NCI-H446 (cell line): ENCODE measurements around the gene ZDHHC24.

ENCODE experiments used
- DNase-seq, 2 experiments: peaks; one replicate each; lab custom pipeline; 2025; lab: John Stamatoyannopoulos, UW

The ZDHHC24 gene

DNA sequence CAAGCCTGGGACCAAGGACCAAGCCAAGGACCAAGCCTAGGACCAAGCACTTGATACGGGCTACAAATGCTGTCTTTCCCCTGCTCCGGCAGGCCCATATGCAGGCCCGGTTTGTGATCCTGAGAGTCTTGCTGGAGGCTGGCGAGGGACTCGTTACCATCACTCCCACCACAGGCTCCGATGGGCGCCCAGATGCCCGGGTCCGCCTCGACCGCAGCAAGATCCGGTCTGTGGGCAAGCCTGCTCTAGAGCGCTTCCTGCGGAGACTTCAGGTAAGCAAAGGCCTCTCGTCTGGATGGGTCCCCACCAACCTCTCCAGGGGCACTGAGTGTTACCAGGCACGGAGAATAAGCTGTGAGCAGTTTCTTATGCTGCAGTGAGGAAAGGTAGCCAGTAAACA lies 48.6 kb downstream of the ZDHHC24 start:
- DNase-seq, result no peak

DNA sequence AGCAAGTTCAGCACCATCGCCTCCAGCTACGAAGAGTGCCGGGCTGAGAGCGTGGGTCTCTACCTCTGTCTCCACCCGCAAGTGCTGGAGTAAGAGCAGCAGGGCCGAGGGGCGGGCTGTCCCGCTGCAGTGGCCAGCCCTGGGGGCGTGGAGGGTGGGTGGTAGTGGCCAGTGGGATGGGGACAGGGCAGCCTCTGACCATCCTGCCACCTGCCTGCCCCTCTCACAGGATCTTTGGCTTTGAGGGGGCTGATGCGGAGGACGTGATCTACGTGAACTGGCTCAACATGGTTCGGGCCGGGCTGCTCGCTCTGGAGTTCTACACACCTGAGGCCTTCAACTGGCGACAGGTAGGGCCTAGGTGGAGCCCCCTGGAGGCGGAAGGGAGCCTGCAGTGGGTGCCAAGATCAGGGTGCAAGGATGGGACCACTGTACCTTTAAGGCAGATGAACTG lies 50.4 kb downstream of the ZDHHC24 start:
- no peak for DNase-seq

DNA sequence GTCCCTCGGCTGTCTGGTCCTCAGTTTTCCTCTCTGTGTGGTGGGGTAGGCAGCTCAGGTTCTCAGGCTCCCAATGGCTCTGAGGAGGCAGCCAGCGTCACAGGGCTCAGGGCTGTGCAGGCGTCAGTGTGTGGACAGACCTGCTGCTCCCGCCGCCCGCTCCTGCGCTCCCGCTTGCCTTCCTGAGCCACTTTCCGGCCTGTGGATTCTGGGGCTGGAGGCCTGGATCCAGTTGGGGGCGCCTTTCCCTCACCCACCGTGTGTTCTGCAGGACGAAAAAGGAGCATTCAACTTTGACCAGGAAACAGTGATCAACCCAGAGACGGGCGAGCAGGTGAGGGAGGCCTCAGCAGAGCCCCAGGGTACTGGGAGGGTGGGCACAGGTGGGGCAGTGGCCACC lies 50.9 kb downstream of the ZDHHC24 start:
- no peak for DNase-seq

DNA sequence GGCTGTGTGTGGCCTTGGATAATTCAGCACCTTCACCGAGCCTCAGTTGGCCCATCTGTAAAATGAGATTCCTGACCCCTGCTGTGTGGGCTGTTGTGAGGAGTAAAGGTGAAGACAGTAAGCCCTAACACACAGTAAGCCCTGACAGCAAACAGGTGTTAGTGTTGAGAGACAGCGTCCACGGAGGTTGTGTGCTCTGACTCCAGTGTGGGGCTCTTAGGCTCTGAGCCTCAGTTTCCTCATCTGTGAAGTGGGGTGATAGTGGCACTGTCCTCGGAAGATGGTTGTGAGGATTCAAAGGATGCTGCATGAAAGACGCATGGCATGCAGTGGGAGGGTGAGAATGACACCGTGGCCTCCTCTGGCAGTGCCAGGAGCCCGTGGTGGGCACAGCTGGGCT lies 51.4 kb downstream of the ZDHHC24 start:
- DNase-seq, result no peak

DNA sequence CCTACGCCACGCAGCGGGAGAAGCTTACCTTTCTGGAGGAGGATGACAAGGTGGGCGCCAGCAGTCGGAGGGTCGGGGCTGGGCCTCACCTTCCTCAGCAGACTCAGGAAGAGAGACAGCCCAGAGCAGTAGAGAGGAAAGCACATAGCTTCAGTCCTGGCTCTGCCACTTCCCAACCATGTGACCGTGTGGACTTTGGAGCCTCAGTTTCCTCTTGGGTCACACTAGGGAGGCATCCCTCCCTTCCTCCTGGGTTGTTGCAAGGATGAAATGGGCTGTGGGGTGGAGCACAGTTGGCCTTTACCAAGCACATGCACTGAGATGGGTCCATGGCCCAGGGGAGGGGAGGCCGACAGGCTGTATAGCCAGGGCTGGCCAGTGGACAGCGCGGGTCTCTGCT lies 52.7 kb downstream of the ZDHHC24 start:
- no peak for DNase-seq

DNA sequence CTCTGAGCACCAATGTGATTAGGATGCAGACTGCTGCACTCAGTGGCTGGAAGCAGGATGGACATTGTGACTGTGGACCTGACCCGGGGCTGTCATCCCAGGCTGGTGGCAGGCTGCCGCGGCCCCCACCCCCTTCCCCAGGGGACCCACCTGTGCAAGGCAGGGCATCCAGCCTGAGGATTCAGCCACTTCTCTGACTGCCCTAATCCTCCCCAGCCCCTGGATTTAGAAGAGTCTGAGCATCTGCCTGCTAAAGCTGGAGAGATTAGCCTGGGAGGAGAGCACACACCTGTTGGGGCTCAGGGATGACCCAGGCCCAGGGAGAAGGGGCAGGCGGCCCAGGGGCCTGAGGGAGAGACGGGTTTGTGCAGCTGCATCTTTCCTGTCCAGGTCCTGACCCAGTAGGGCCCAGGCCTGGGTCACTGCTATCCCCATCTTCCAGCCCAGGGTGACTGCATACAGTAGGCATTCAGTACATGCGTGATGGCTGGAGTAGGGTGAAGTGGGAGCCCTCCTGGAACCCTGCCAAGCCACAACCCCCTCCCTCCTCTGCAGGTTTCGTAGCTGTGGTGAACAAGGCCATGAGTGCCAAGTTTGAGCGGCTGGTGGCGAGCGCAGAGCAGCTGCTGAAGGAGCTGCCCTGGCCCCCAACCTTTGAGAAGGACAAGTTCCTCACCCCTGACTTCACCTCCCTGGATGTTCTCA lies 53.5 kb downstream of the ZDHHC24 start:
- no peak for DNase-seq

DNA sequence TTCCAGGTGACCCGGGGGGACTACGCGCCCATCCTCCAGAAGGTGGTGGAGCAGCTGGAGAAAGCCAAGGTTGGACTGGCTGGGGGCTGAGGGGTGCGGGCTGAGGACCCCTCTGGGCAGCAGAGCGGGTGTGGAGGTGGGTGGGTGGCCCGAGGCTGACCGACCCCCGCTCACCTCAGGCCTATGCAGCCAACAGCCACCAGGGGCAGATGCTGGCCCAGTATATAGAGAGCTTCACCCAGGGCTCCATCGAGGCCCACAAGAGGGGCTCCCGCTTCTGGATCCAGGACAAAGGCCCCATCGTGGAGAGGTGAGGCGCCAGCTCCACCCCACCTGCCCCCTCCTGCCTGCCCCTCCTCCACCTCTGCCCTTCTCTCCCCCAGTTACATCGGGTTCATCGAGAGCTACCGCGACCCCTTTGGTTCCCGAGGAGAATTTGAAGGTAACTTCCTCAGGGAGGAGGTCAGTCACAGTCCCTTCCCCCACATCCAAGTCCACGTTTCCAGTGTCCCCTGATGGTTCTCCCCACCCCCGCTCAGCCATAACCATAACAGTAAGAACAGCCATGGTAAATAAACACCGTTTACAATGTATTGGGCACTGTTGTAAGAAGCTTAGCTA lies 54.4 kb downstream of the ZDHHC24 start:
- DNase-seq, result no peak

DNA sequence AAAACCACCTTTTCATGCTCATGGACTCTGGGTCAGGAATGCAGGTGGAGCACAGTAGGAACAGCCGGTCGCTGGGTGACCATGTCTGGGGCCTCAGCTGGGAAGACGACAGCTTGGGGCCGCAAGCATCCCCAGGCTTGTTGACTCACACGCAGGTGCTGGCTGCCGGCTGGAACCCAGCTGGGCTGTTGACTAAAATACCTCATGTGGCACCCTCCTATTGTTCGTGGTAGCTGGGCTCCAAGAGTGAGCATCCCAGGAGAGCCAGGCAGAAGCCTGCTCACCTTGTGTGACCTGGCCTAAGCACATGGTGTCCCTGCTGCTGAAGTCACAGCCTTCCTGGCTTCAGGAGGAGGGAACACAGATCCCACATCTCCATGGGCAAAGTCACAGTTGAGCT lies 56.2 kb downstream of the ZDHHC24 start:
- no peak for DNase-seq

DNA sequence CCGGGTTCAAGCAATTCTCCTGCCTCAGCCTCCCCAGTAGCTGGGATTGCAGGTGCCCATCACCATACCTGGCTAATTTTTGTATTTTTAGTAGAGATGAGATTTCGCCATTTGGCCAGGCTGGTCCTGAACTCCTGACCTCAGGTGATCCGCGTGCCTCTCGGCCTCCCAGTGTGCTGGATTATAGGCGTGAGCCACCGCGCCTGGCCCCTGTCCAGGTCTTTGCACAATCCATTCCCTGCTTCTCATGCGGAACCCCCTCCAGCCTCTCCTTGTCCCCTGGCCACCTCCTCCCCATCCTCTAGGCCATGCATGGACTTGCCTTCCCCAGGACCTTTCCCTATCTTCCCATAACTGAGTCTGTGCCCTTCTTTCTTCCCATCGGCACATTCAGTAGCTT lies 56.9 kb downstream of the ZDHHC24 start:
- no peak for DNase-seq

DNA sequence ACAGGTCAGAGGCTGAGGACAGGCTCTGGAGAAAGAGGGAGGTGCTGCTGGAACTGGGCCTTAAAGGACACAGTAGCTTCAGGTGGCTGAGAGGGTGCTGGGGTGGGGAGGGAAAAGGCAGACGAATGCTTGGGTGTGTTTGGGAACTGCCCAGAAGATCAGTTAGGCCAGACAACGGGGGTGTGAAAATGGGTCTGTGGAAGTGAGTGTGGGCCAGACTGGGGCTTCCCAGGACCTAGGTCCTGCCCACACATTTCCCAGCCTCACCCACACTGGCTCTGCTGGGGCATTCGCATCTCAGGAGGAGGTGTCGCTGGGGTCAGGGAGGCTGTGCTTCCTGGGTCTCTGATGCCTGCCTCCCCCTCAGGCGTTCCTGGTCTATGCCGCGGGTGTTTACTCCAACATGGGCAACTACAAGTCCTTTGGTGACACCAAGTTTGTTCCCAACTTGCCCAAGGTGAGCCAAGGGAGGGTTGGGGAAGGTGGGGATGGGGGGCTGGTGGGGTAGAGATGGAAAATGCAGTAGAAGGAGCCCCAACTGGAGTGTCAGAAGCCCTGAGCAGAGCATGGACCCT lies 61.0 kb downstream of the ZDHHC24 start:
- no peak for DNase-seq

DNA sequence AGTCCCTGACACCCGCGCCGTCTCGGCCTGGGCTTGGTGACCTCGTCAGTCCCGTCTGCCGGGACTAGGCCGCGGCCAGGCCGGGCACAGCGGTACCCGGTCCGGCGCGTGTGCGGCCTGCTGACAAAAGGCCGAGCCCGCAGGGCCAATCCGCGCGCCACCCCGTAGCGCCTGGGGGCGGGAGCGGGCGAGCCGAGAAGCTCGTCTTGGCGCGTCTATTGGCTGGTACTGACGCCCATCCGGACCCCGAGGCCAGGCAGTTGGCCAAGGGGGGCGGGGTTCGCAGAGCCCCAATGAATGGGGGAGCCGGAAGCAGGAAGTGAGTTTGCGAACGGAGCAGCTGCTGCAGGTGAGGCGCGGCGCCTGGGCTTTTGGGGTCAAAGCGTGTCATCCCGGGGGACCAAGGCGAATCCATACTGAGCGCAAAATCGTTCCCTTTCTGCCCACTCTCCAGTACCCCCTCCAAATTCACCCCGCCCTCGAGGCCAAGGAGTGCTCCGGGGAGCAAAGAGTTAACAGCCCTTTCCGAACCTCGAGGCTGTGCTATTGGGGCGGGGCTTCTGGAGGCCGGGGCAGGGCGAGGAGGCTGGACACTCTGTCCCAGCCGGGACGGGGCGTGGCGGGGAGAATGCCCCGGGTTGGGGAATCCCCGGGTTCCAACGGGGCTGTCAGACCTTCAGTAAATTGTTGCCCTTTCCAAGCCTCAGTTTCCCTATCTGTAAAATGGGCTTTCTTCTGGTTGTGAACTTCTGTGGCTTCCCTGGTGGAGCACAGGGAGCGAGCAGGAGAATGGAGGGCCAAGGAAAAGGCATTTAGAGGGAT lies 65.5 kb downstream of the ZDHHC24 start, which contains the start of gene DPP3:
DPP3 (plus strand) TSS at position 318 of the 822 bp plus-strand sequence. CDS start 1,767 bp downstream, outside the sequence.
- peak; percentile 97 to 99 for DNase-seq

DNA sequence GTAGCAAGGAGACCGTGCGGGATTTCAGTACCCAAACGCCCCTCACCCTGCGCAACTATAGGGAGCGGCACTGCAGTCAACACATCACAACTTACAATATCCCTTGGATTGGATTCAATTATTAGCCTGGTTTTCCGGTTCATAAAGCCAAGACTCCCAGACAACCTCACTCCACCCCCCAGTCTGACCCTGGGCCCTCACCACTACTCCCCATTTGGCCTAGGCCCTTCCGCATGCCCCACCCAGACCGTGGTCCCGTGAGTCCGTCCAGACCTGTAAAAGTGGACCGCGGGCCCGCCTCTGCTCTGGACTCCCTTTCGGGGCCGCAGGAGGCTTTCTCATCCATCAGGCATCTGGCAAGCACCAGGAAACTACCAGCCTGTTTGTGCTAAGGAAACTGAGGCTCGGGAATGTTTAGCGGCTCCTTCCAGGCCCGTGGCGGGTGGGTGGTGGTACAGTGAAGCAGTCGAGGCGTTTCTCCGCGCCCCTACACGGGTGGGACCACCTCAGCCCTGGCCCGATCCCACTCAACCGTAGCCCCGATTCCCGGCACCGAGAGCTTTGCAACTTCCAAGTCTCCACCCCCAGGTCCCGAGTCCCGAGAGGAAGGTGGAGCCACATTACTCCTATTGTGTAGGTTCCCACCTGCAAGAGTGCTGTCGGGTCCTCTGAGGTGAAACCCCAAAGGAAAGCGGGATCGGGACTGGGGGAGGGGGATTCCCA lies 66.3 kb downstream of the ZDHHC24 start:
- peak; percentile 39 to 62 for DNase-seq

DNA sequence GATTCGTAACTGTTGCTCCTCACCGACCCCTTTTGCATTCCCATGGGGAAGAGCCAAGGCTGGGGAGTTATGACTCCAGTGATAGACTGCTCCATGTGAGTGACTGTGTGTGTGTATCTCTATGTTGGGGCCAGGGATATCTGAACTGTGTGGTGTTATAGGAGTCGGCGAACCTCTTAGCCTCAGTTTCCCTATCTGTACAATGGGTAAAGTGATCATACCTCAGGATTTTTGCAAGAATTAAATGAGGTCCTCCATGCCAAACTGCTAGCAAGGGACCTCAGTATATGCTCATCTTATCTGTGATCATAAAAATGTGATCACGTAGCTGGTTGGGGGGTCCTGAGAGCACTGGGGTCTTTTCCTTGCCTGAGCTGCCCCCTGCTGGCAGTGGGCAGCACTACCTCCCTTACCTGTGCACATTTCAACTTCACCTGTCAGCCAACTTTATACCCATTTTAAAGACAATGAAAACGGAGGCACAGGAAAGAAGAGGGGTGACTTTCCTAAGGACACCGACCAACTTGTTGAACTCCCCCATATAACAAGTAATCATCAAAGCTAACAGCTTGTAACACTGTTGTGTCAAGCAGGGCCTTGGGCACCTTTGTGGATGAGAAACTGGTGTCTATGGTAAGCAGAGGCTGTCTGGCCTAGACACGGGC lies 67.0 kb downstream of the ZDHHC24 start:
- DNase-seq, result no peak

DNA sequence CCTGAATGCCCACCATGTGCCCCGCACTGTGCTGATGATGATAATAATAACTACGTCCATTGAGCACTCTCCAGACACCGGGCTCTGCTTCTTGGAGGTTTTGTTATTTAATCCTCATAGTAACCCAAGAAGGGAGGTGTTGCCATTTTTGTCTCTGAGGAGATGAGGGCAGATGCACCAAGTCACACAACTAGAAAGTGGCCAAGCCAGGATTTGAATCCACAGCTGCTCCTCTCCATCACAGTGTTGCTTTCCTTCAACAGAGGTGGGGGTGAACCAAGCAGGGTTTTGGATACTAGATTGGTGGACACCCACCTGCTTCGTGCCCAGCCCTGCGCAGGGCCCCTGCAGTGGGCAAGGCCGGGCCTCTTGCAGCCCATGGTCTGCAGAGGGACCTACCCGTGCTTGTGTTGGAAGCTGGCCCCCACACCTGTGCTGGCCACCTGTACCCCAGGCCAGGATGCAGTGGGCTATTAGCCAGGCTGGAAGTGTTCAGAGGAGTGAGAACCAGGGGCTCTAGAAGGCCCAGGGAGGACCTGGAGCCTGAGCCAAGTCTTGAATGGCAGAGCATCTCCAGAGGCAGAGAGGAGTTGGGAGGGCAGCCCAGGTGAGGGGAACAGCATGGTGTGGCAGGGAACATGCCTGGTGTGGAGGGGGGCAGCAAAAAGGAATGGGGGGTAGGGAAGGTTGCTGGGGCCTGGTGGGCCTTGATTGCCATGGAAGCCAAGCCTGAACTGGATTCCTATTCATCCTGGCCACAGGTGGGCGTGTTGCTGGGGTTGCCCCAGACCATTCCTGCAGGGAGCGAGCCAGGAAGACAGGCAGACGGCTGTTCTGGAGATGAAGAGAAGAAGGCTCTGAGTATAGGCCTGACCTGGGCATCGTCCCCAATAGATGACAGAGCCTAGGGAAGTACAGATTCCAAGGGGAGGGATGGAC lies 68.3 kb downstream of the ZDHHC24 start:
- no peak for DNase-seq

DNA sequence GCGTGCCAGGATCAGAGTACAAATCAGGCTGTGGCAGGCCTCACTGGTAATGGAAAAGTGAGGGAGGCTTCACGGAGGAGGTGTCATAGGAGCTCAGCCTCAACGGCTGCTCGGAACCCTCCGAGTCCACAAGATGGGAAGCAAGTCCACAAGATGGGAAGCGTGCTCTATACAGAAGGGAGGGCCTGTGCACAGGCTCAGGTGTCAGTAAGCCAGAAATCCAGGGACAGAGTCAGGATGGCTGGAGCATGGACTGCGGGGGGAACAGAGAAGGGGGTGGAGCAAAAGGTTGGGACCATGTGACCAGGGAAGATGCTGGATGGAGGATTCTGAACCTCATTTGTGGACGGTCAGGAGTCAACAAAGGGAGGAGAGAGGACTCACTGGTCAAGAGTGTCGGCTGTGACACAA lies 69.0 kb downstream of the ZDHHC24 start:
- no peak for DNase-seq

DNA sequence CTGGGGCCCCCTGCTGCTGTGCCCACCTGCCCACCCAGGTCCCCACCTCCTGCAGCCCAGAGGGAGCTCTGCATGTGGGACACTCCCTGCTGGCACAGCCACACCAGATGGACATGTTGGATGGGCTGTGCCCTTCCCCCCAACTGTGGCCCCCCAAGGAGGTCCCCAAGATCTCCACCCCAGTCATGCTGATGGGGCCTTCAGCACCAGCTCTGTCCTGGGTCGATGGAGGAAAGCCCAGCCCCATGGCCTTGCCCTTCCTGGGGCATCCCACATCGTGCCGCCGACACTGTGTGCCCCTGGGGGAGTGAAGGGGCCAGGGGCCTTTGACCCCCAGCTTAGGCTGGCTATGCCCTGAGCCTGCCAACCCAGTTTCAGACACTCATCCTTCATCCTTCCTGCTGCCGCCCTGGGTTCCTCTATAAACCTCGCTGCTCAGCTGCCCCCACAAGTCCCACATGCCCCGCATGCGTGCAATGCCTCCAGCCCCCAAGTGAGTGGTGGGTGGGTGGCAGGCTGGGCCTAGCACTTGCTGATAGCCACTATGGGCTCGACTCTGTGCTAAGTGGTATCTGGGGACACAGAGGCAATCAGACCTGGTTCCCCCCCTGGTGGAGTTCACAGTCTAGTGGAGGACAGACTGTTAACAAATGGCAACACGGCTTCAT lies 69.5 kb downstream of the ZDHHC24 start:
- DNase-seq, result no peak

DNA sequence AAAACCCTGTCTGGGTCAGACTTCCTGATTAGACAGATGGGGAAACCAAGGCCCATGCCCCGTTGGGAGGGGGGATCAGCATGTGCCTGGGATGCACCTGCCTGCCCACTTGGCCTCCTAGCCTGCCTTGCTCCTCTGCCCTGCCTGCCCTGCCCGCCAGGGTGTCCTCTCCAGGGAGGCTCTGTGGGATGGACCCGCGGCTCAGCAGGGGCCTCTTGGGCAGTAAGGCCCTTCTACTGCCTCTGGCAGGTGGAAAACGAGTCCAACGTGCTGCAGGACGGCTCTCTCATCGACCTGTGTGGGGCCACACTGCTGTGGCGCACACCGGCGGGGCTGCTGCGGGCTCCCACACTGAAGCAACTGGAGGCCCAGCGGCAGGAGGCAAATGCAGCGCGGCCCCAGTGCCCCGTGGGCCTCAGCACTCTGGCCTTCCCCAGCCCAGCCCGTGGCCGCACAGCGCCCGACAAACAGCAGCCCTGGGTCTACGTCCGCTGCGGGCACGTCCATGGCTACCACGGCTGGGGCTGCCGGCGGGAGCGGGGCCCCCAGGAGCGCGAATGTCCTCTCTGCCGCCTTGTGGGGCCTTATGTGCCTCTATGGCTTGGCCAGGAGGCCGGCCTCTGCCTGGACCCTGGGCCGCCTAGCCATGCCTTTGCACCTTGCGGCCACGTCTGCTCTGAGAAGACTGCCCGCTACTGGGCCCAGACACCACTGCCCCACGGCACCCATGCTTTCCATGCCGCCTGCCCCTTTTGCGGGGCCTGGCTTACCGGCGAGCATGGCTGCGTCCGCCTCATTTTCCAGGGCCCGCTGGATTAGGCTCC lies 70.3 kb downstream of the ZDHHC24 start:
- no peak for DNase-seq

DNA sequence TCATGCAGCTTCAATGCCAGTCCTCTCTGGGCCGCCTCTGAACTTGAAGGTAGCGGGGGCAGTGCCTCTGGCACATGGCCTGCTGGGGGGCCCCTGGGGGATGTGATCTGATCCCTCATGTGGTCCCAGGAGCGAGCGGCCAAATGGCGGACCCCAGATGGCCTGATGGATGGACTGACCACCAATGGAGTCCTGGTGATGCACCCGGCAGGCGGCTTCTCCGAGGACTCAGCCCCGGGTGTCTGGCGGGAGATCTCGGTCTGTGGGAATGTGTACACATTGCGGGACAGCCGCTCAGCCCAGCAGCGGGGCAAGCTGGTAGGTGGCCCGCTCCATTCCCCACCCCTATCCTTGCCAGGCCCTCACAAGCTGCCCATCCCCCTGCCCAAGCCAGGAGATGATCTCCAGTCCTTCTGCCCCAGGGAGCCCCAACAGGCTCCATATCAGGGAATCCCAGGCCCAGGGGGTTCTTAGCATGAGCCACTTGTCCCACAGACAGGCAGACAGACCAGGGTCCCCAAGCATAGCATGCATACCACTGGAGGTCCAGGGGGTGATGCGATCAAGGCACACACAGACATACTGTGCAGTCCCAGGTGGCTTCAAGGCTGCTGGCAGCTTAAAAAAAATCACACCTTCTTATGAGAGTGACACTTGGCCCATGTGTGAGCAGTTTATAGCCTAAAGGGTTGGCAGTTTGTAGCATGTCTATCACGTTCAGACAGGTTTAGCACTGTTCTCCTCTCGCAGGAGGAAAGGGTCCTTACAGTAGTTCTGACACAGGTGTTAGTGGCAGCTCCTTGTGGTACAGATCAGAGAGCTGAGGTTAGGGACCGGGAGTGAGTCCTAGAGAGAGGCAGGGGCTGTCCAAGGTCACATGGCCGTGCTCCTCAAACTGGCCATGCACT lies 72.0 kb downstream of the ZDHHC24 start:
- DNase-seq, result no peak
